Hepatic stellate cell (primary cell): ENCODE data around the gene LRP6.
"Not testable (repeated sequence)": the region's sequence is repeated elsewhere in the genome, so short reads cannot be mapped to it uniquely, and the experiment has no call there.

Source experiments
- DNase-seq: peaks from one replicate; pipeline ENCODE4 v3.0.0; 2011; ENCODE audit warnings: low spot score

Gene LRP6

DNA sequence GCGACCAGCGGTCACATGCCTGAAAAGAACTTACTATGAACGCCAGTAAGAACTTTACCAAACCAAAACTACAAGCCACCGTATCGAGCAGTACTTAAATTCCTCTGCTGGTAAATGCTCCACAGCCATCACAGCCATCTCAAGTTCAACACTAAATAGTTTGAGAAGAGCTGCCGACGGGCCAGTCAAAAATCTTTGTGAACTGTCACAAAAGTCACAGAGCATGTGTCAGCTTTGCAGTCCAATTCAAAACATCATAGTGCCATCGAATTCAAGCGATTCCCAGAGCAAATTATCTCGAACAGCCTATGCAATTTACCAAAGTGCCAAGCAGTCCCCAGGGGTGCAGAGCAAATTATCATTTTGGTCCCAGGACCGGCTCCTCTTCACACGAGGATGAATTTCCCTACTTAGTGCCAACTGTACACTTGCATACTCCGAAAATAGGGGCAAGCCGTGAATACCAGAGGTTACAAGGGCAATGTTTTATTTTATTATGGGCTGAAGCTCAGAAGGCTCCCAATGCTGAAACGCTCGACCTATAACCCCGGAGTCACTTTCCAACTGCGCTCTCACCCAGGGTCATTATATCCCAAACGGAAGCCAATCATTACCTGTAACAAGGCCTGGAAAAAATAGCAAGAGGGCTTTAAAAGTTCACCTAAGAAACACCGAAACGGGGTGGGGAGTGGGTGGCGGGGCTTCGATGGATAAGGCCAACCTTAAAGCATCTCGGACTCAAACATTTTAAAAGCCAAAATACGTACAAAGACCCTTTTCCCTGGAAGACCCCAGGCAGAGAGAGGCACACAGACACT is 1.1 kb downstream of the LRP6 start:
- peak; percentile 54 for DNase-seq

DNA sequence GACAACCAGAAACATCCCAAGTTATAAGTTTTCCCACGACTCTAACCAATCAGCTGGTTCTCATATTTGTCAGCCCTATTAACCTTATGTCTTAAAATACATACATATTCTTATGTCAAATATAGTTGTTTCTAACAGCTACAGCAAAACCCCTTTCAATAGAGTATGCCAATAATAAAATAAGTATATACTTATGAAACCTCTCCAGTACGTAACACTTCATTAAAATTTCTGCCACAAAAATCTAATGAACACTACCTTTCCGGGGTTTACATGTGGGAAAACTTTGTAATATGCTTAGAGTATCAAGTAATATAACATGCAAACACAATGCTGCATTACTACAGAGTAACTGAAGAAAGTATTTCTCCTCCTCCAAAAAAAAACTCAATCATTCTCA is 1.8 kb downstream of the LRP6 start:
- DNase-seq: no peak

DNA sequence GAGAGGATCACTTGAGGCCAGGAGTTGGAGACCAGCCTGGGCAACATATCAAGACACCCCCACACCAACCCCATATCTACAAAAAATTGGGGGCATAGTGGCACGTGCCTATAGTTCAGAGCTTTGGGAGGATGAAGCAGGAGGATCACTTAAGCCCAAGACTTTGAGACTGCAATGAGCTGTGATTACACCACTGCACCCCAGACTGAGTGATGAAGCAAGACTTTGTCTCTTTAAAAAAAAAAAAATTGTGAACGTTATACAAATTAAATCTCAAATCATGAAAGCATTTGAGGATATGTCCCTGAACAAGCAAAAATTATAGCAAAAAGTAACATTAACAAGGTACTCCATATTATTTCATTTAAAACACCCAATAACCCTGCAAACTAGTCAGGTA is 2.9 kb downstream of the LRP6 start:
- DNase-seq: no peak

DNA sequence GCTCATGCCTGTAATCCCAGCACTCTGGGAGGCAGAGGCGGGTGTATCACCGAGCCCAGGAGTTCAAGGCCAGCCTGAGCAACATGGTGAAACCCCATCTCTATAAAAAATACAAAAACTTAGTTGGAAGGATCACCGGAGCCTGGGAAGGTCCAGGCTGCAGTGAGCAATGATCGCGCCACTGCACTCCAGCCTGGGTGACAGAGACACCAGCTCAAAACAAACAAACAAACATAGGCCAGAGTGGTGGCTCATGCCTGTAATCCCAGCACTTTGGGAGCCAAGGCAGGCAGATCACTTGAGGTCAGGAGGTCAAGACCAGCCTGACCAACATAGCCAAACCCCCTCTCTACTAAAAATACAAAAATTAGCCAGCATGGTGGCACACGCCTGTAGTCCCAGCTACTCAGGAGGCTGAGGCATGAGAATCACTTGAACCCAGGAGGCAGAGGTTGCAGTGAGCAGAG is 10.5 kb downstream of the LRP6 start:
- DNase-seq: not testable (repeated sequence)

DNA sequence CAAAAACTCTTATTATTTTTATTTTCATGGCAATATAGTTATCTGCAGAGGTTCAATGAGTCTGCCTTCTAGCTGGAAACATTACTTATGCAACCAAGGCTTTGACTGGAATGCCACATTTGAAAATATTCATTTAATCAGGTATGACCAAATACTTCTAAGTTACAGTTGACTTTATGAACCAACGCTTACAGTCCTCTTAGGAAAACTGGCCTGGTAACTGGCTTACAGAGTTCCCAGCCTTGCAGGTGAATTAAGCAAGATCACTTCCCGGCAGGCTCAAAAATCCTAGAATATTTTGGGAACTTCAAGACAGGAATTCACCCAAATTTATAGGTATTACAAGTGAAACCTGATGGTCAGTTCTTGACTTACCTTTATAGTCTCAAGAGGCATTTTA is 12.3 kb downstream of the LRP6 start:
- no peak for DNase-seq

DNA sequence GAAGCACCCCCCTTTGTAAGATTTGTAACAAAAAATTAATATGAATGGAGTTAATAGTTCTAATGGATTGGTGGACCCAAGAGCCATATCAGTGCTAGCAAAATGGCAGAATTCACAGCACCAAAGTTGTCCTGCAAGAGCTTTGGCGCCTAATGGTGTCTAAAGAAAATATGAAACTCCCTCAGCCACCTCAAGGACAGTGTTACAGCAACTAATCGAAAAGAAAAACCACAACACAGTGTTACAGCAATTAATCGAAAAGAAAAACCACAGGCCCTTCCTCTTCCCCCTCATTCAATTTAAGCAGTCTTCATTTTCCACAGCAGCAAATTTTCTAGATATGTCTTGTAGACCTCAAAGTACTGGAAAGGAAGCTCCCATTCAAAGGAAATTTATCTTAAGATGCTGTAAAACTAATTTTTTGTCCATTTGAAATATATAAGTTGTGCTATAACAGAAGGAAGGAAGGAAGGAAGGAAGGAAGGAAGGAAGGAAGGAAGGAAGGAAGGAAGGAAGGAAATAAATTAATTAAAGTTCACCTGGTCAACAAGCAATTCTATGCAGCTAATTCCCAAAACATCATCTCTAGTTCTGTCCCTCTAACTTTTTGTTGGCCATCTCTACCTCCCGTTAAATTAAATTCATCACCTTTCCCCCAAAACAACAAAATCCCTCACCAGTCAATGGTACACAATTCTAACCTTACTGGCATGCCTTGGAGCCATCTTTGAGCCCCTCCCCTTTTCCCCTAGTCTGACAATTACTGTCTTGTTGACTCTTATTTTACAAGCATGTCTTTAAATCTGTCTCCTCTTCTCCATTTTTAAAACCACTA is 17.4 kb downstream of the LRP6 start:
- DNase-seq: no peak

DNA sequence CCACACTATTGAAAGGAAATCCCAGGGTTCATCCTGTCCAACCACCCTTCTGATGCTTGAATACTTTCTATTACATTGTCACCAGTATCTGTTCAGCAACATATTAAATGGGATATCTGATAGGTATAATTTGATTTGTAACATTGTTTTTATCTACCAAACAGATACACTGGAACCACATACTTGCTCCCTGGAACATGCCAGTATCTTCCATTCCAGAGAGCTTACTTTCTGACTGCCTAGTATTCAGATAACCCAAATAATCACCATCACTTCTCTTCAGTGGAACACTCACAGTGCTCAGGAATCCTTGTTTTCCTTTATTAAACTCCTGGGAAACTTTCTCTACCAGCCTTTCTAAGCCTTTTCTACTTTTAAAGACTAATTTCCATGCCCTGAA is 19.3 kb downstream of the LRP6 start:
- DNase-seq: no peak

DNA sequence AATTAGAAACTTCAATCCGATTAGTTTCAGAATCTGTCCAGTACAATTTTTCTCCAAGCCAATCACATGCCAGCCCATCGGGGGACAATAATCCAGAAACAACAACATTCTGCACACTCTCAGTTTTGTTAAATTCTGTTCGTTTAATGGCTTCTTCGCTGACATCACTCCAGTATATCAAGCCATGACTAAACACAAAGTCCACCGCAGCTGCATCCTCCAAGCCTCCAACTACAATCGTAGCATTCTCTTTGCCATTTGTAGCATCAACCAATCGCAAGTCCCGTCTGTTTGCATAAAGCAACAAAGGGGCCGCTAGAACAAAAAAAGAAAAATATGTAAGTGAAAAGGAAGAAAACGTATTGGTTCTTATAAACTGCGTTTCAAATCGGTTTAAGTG is 22.5 kb downstream of the LRP6 start:
- DNase-seq: no peak

DNA sequence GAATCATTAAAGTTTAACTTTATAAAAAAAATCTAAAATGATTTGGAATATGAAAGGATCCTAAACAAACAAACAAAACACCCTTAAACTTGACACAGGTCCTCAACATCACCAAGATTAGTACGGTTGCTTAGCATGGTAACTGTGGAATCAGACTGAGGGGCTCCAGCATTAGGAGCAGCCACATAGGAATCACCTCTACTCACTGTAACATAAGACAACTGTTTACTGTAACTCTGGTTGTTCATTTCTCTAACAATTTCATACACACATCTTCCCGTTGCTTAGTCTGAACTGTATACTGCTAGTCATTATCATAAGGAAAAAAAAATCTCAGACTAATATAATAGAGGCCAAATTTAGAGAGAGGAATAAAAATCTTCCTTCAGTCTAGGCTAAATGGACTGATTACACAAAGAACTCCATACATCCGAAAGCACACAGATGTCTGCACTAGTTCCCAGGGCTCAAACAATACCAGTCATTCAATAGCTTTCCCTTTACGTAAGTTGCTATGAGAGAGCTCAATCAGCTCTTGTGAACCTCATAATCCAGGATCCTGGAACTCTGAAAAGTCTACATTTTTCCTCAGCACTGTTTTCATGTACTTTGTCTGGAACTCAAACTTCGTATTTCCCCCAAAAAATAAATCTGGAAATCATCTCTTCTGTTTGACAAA is 26.0 kb downstream of the LRP6 start:
- DNase-seq: no peak

DNA sequence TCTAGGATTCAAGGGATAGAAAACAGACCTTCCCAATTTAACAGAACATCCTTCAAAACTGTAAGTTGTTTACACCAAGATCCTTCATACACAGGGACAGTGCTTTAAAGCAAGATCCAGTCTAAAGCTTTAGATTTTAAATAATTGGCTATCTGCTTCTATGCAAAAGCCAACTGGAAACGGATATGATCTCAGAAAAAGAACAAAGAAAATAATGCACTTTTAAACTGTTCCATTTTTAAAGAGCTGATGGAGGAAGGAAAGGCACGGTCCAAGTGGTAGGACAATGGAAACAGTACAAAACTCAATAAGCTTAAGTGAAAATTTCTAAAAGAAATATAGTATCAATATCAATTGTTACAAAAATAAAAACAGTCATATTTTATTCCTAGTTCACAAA is 27.7 kb downstream of the LRP6 start:
- no peak for DNase-seq

DNA sequence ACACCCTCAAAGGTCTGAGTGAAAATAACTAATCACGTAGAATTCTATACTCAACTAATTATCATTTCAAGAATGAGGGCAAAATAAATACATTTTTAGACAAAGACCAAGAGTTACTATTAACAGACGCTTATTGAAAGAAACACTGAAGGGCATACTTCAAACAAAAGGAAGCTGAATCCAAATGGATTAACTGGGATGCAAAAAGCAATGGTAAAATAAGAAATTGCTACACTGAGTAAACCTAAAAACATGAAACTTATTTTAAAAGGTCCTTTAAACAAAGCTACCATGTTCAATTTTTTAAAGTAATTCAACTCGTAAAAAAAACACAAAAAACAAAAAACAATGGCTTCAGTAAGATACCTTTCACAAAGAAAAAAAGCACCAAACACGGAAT is 28.2 kb downstream of the LRP6 start:
- no peak for DNase-seq

DNA sequence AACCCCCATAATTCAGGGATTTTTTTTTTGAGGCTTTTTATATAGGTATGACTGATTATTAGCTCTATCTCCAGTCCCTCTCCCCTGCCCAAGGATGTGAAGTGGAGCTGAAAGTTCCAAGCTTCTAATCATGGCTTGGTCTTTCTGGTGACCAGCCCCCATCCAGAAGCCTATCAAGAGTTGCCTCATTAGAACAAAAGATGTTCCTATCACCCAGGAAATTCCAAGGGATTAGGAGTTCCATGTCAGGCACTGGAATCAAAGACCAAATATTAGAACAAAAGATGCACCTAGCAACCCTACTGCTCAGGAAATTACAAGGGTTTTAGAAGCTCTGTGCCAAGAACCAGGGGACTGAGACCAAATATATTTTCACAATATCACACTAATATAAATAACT is 29.9 kb downstream of the LRP6 start:
- DNase-seq: no peak

DNA sequence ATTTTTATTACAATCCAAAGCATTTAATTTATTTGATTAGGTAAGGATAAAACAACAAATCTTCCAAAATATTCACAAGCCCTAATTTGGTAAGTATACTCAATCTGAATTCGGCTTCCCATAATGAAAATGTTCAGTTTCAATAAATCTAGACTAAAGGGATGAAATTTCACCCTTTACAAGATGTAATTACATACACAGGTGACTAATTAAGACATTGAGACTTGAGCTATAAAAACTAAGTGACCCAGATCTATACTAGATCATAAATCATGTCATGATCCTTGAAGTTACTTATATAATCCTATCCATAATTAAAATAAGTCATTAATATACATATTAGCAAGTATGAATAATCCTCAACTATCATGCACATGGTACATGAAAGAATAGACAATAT is 36.6 kb downstream of the LRP6 start:
- no peak for DNase-seq

DNA sequence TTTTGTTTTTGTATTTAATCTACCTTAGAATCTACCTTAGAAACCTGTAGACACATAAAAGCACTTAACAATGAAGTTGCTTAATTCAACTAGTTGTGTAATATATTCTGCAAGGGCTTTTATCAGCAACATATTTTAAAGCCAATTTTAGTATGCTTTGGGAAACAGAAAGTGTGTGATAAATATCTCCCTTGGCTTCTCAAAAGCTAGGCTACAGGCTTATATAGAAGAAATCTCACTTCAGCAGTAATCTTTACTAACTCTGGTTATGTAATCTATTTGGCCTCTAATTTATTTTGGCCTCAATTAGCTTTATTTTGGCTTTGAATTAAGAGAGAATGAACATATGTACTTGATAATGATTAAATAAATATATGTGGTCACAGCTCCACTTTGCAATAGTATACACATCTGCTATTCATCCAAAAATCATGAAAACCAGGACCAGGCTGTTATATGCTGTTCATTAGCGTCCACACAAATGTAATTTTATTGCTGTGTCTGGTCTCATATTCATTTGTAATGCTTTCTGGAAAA is 37.2 kb downstream of the LRP6 start:
- no peak for DNase-seq

DNA sequence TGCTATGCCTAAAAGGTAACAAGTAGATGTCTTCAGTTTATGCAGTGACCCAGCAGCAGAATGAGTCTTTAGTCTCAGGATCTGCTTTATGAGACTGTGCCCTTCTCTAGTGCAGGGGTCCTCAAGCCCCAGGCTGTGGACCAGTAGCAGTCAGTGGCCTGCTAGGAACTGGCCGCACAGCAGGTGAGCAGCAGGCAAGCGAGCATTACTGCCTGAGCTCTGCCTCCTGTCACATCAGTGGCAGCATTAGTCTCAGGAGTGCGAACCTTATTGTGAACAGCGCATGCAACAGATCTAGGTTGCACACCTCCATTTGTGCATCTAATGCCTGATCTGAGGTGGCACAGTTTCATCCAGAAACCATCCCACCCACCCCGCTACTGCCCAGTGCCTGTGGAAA is 38.4 kb downstream of the LRP6 start:
- no peak for DNase-seq

DNA sequence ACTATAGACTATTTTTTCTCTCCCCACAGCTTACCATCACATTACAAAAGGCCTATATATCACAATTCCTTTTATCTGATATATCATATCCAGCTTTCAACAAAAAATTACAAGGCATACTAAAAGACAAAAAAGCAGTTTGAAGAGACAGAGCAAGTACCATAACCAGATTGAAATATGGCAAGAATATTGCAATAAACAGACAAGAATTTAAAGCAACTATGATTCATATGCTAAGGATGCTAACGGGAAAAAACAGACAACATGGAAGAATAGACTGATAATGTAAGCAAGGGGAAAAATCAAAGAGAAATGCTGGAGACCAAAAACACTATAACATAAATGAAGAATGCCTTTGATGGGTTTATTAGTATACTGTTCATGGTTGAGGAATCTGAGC is 40.7 kb downstream of the LRP6 start:
- DNase-seq: no peak

DNA sequence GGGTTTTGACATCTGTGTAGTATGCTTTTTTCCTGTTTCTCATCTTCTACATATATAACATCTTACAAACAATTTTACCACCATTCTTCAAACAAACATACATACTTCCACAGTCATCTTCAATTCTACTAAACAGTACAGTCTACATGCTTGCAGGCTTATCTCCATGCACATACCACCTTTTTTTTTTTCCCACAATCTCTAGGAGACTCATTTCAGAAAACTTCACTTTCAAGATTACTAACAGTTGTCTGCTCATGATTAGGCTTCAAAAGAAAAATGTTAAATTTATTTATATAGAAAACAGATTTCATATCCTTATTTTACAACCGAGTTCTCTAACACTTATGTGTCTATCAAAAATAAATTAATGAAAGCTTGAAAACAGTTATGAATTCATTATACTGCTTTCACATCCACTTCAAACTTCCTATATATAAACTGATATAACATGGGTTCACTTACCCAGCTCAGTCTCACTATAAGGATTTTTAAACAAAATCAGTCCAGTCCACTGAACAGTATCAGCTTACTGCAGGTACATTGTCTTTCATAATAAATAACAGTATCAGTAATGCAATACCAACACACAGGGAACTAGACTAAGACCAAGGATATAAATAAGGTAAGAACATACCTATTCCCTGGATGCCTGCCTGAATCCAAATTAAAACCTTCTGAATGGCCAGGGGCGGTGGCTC is 42.5 kb downstream of the LRP6 start:
- peak; percentile 40 for DNase-seq

DNA sequence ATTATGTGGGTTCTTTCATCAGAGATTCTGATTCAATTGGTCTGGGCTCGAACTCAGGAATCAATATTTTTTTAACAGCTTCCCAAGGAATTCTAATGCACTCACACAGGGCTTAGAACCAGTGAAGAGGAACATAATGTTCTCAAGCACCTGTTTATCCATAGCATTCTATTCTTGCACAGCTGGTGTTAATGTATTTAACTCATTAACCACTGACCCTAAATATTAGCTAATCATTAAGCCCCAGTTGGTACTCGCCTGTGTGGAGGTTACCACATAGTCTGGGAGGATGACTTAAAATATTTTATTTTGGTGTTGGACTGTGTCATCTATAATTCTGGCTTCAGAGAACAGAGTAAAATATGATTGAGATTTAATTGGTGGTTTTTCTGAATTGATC is 45.3 kb downstream of the LRP6 start:
- no peak for DNase-seq

DNA sequence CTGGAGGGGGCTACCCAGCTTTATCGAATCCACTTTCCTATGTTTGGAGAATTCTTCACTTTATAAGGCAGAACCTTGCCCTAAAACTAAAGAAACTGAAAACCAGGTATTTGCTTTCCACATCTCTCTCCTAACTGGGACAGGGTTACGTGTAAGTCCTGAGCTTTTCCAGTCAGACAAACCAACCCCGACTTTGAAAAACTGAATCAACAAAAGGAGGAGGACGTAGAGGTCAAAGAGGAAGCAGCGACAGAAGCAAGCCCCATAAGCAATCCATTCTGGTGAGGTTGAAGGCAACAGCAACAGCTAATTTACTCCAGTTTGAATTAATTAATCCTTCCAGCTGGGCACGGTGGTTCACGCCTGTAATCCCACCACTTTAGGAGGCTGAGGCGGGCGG is 47.2 kb downstream of the LRP6 start:
- no peak for DNase-seq

DNA sequence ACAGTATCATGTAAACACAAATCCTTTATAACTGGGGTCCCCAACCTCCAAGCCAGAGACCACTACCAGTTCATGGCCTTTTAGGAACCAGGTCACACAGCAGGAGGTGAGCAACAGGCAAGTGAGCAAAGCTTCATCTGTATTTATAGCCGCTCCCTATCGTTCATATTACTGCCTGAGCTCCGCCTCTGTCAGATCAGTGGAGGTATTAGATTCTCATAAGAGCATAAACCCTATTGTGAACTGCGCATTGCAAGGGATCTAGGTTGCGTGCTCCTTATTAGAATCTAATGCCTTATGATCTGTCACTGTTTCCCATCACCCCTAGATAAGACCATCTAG is 49.9 kb downstream of the LRP6 start:
- no peak for DNase-seq

DNA sequence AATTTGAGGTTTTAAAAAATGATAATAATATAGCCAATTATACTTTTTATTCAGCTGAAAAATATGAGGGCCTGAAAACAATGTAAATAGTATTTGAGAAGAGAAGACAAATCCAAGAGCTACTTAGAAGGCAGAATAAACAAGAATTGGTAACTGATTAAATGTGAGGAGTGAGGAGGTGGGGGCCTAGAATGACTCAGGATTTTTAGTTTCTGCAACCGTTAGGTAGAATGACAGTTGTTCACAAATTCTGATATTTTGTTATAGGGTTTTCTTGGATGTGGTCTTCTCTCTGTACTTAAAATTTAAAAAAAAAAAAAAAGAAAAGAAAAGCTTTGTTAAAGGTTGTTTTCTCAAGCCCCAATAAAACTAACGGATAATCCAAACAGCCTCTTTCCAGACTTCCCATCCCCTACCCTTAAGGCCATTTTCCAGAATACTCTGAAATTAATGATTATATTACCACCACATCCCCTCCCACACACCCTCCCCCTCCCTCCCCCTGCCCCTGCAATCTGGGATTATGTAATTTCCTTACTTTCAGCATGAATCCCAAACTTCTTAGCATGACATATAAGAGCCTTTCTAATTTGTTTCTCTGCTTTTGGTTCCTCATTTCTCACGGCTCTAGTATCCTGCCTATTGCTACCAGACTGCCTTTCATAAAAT is 50.4 kb downstream of the LRP6 start:
- no peak for DNase-seq
